Measurements from ENCODE around the gene ZNF627. TPM values are rescaled to one million over a fixed set of nuclear protein-coding genes. Genes with fewer than 3 reads are reported as not detected.

ZNF627 gene
- total RNA-seq, 2 experiments from 2014 or later: 6.1 to 6.5 TPM

GRCh38 chr19:11639602-11640471 is 42.6 kb downstream of the ZNF627 start:
- Mint-ChIP-seq H3K36me3 (ENCODE audit: low read depth) (no peaks in the 10 kb centered on the region), H3K27me3 (peaks cover 8% of the 10 kb centered on the region), H3K27ac (no peak overlapping the region), H3K4me1 (ENCODE audit: low read depth) (no peaks in the 10 kb centered on the region), H3K4me3 (peak overlapping the region; percentile 79), H3K9me3 (peaks cover 3% of the 10 kb centered on the region)
- ATAC-seq (peak; percentile 100), DNase-seq (peak; percentile 99)
- CTCF ChIA-PET: interaction anchor here (0.9 to 1.4 kb wide), 2 partner anchors 79 to 158 kb away, joined by 3 to 4 read pairs; no protein-coding TSS in a partner anchor
- TF ChIP-seq CTCF (IDR thresholded peaks at IDR 0.05): no peak
- intact Hi-C loops (cut with micrococcal nuclease): no loop called here
- POLR2A ChIA-PET: interaction anchor here (0.6 to 1.0 kb wide), 5 partner anchors 15 to 289 kb away, joined by 3 to 4 read pairs (median 3); no protein-coding TSS in a partner anchor

GRCh38 chr19:11641244-11641643 is 44.0 kb downstream of the ZNF627 start:
- intact Hi-C loops (cut with micrococcal nuclease): no loop called here
- no peak for TF ChIP-seq CTCF (IDR thresholded peaks at IDR 0.05)
- H3K4me3 Mint-ChIP-seq: no peak overlapping the region
- ChIA-PET POLR2A (no interaction called here), CTCF (interaction anchor here (1.0 to 2.0 kb wide), 2 partner anchors 418 to 450 kb away, joined by 3 to 4 read pairs; no protein-coding TSS in a partner anchor)
- DNase-seq (no peak), ATAC-seq (no peak)
- H3K27me3 Mint-ChIP-seq: peaks cover 8% of the 10 kb centered on the region
- H3K27ac Mint-ChIP-seq: no peak overlapping the region
- no peaks in the 10 kb centered on the region for H3K36me3 Mint-ChIP-seq (ENCODE audit: low read depth)
- peaks cover 3% of the 10 kb centered on the region for H3K9me3 Mint-ChIP-seq
- no peaks in the 10 kb centered on the region for H3K4me1 Mint-ChIP-seq (ENCODE audit: low read depth)

GRCh38 chr19:11642902-11643301 is 45.6 kb downstream of the ZNF627 start:
- ATAC-seq (no peak), DNase-seq (no peak)
- POLR2A ChIA-PET: no interaction called here
- Mint-ChIP-seq H3K9me3 (peaks cover 3% of the 10 kb centered on the region), H3K27me3 (peaks cover 8% of the 10 kb centered on the region), H3K4me3 (no peak overlapping the region), H3K36me3 (ENCODE audit: low read depth) (no peaks in the 10 kb centered on the region), H3K4me1 (ENCODE audit: low read depth) (no peaks in the 10 kb centered on the region), H3K27ac (no peak overlapping the region)
- CTCF ChIA-PET: interaction anchor here (2.0 kb wide), 1 partner anchor 448 kb away, joined by 4 read pairs; no protein-coding TSS in a partner anchor
- intact Hi-C loops (cut with micrococcal nuclease): no loop called here
- no peak for TF ChIP-seq CTCF (IDR thresholded peaks at IDR 0.05)

- no peak for ATAC-seq
- ChIA-PET CTCF (interaction anchor here (1.0 kb wide), 1 partner anchor 23 kb away, joined by 3 read pairs; no protein-coding TSS in a partner anchor), POLR2A (no interaction called here)
- TF ChIP-seq CTCF (IDR thresholded peaks at IDR 0.05): no peak
- Mint-ChIP-seq H3K4me1 (ENCODE audit: low read depth) (no peaks in the 10 kb centered on the region), H3K36me3 (ENCODE audit: low read depth) (peaks cover 19% of the 10 kb centered on the region), H3K4me3 (no peak overlapping the region), H3K27ac (no peak overlapping the region), H3K27me3 (no peaks in the 10 kb centered on the region), H3K9me3 (peaks cover 26% of the 10 kb centered on the region)
- no peak for DNase-seq
- intact Hi-C loops (cut with micrococcal nuclease): no loop called here
Observed at GRCh38 chr19:11649941-11650340, 52.7 kb downstream of the ZNF627 start.

- DNase-seq (no peak), ATAC-seq (no peak)
- peaks cover 19% of the 10 kb centered on the region for H3K36me3 Mint-ChIP-seq (ENCODE audit: low read depth)
- CTCF ChIA-PET: no interaction called here
- no peaks in the 10 kb centered on the region for H3K4me1 Mint-ChIP-seq (ENCODE audit: low read depth)
- TF ChIP-seq CTCF (IDR thresholded peaks at IDR 0.05): no peak
- H3K4me3 Mint-ChIP-seq: no peak overlapping the region
- no peaks in the 10 kb centered on the region for H3K27me3 Mint-ChIP-seq
- no peak overlapping the region for H3K27ac Mint-ChIP-seq
- POLR2A ChIA-PET: interaction anchor here (1.1 kb wide), 1 partner anchor 89 kb away, joined by 3 read pairs; no protein-coding TSS in a partner anchor
- peaks cover 26% of the 10 kb centered on the region for H3K9me3 Mint-ChIP-seq
- intact Hi-C loops (cut with micrococcal nuclease): no loop called here
Observed at GRCh38 chr19:11651062-11651461, 53.8 kb downstream of the ZNF627 start.
